HEK293 (cell line): ENCODE results near the gene PARS2.

ENCODE experiments used
- CTCF ChIA-PET: fragments of 350-600 bp; formaldehyde crosslinking; extraction: SDS; loops from one replicate; lab custom pipeline; 2021; ENCODE audit warnings: antibody characterized with exemption; lab: Yijun Ruan, JAX
- POLR2A ChIA-PET: fragments of 300-600 bp; formaldehyde crosslinking; extraction: SDS; loops from one replicate; lab custom pipeline; 2020; ENCODE audit warnings: antibody characterized with exemption, inconsistent platforms; lab: Yijun Ruan, JAX
- H3K27ac ChIP-seq: fragments of 200-500 bp; sonication (Bioruptor generic); 2 replicates; pipeline ENCODE4 v1.5.1; 2014; ENCODE audit warnings: low read depth, low read length, control low read depth, inconsistent platforms; ENCODE audit errors: extremely low read depth
- H3K36me3 ChIP-seq, 2 experiments: fragments of 200-500 bp in 1 of 2; sonication (Bioruptor generic) in 1 of 2; 1 replicate in 1 of 2; 2 replicates in 1 of 2; pipeline ENCODE4 v1.5.1; 2014 to 2017; ENCODE audit warnings: inconsistent platforms in 2 of 2, low read length in 2 of 2; ENCODE audit not compliant: control insufficient read depth in 2 of 2, insufficient read depth in 1 of 2
- H3K4me1 ChIP-seq: fragments of 200-500 bp; sonication (Bioruptor generic); 2 replicates; pipeline ENCODE4 v1.5.1; 2014; ENCODE audit warnings: mild to moderate bottlenecking, low read length, inconsistent platforms; ENCODE audit not compliant: control insufficient read depth, insufficient read depth
- H3K4me3 ChIP-seq: 2 replicates; pipeline ENCODE4 v1.5.1; 2011; ENCODE audit warnings: low read depth, mild to moderate bottlenecking, control low read depth, low read length, moderate library complexity
- H3K9me3 ChIP-seq: fragments of 200-500 bp; sonication (Bioruptor generic); 2 replicates; pipeline ENCODE4 v1.5.1; 2014; ENCODE audit warnings: low read depth, low read length, inconsistent platforms; ENCODE audit not compliant: control insufficient read depth, insufficient read depth
- FEZF1 ChIP-seq: fragments of 450-650 bp; formaldehyde crosslinking; IDR thresholded peaks from 2 replicates; pipeline ENCODE4 v1.5.1; 2016; ENCODE audit warnings: missing biosample characterization, missing genetic modification characterization
- KLF16 ChIP-seq: fragments of 450-650 bp; formaldehyde crosslinking; IDR thresholded peaks from 2 replicates; pipeline ENCODE4 v1.5.1; 2017; ENCODE audit warnings: missing biosample characterization, missing genetic modification characterization
- PRDM1 ChIP-seq: fragments of 450-650 bp; formaldehyde crosslinking; IDR thresholded peaks from 2 replicates; pipeline ENCODE4; 2016; ENCODE audit warnings: missing biosample characterization, missing genetic modification characterization
- SCRT1 ChIP-seq: fragments of 450-650 bp; formaldehyde crosslinking; IDR thresholded peaks from 2 replicates; pipeline ENCODE4 v1.5.1; 2016; ENCODE audit warnings: missing biosample characterization, missing genetic modification characterization, borderline replicate concordance
- TRIM28 ChIP-seq: IDR thresholded peaks from 2 replicates; pipeline ENCODE4 v1.6.1; 2011; ENCODE audit warnings: low read length, control low read depth, borderline replicate concordance
- ZBTB17 ChIP-seq: fragments of 450-650 bp; formaldehyde crosslinking; IDR thresholded peaks from 2 replicates; pipeline ENCODE4 v1.5.1; 2016; ENCODE audit warnings: missing biosample characterization, missing genetic modification characterization
- ZFP41 ChIP-seq: fragments of 450-650 bp; formaldehyde crosslinking; IDR thresholded peaks from 2 replicates; pipeline ENCODE4 v1.5.1; 2016; ENCODE audit warnings: missing biosample characterization, missing genetic modification characterization, borderline replicate concordance
- ZNF175 ChIP-seq: fragments of 450-650 bp; formaldehyde crosslinking; IDR thresholded peaks from 2 replicates; pipeline ENCODE4 v1.5.1; 2016; ENCODE audit warnings: missing biosample characterization, missing genetic modification characterization
- ZNF23 ChIP-seq: fragments of 450-650 bp; formaldehyde crosslinking; IDR thresholded peaks from 2 replicates; pipeline ENCODE4 v1.5.1; 2016; ENCODE audit warnings: missing biosample characterization, missing genetic modification characterization, borderline replicate concordance
- ZNF274 ChIP-seq, 2 experiments: fragments of 200-500 bp in 1 of 2; fragments of 450-650 bp in 1 of 2; sonication (Bioruptor generic) in 1 of 2; formaldehyde crosslinking in 1 of 2; IDR thresholded peaks; 2 replicates each; pipeline versions ENCODE4 v1.5.1 to v1.6.1; 2014 to 2016; ENCODE audit warnings: borderline replicate concordance in 1 of 2, inconsistent platforms in 1 of 2, low read length in 1 of 2, missing biosample characterization in 1 of 2, missing genetic modification characterization in 1 of 2
- ZNF426 ChIP-seq: fragments of 450-650 bp; formaldehyde crosslinking; IDR thresholded peaks from 2 replicates; pipeline ENCODE4 v1.5.1; 2017; ENCODE audit warnings: missing biosample characterization, missing genetic modification characterization, mild to moderate bottlenecking, inconsistent platforms, moderate library complexity
- ZNF501 ChIP-seq: fragments of 450-650 bp; formaldehyde crosslinking; IDR thresholded peaks from 2 replicates; pipeline ENCODE4 v1.5.1; 2016; ENCODE audit warnings: missing biosample characterization, missing genetic modification characterization
- ZNF514 ChIP-seq: fragments of 450-650 bp; formaldehyde crosslinking; IDR thresholded peaks from 2 replicates; pipeline ENCODE4 v1.5.1; 2016; ENCODE audit warnings: missing biosample characterization, missing genetic modification characterization
- TF ChIP-seq, protein P1 (sequence below): fragments of 450-650 bp; formaldehyde crosslinking; IDR thresholded peaks from 2 replicates; pipeline ENCODE4 v1.5.1; 2016; ENCODE audit warnings: missing biosample characterization, missing genetic modification characterization
- TF ChIP-seq, protein P2 (sequence below): fragments of 450-650 bp; formaldehyde crosslinking; IDR thresholded peaks from 2 replicates; pipeline ENCODE4 v1.5.1; 2016; ENCODE audit warnings: missing biosample characterization, missing genetic modification characterization
- TF ChIP-seq, protein P3 (sequence below): fragments of 450-650 bp; IDR thresholded peaks from 2 replicates; pipeline ENCODE4 v1.5.1; 2018; ENCODE audit warnings: missing biosample characterization, mild to moderate bottlenecking, missing genetic modification characterization
- TF ChIP-seq, protein P4 (sequence below): sonication (generic); formaldehyde crosslinking; IDR thresholded peaks from 2 replicates; pipeline ENCODE4 v1.8.1; 2022; ENCODE audit warnings: mild to moderate bottlenecking, moderate library complexity, missing genetic modification reagents
- TF ChIP-seq, protein P5 (sequence below): fragments of 450-650 bp; formaldehyde crosslinking; IDR thresholded peaks from 2 replicates; pipeline ENCODE4 v1.5.1; 2016; ENCODE audit warnings: missing biosample characterization, missing genetic modification characterization
- TF ChIP-seq, protein P6 (sequence below): fragments of 450-650 bp; formaldehyde crosslinking; IDR thresholded peaks from 2 replicates; pipeline ENCODE4 v1.5.1; 2016; ENCODE audit warnings: missing biosample characterization, missing genetic modification characterization

PARS2 gene

DNA sequence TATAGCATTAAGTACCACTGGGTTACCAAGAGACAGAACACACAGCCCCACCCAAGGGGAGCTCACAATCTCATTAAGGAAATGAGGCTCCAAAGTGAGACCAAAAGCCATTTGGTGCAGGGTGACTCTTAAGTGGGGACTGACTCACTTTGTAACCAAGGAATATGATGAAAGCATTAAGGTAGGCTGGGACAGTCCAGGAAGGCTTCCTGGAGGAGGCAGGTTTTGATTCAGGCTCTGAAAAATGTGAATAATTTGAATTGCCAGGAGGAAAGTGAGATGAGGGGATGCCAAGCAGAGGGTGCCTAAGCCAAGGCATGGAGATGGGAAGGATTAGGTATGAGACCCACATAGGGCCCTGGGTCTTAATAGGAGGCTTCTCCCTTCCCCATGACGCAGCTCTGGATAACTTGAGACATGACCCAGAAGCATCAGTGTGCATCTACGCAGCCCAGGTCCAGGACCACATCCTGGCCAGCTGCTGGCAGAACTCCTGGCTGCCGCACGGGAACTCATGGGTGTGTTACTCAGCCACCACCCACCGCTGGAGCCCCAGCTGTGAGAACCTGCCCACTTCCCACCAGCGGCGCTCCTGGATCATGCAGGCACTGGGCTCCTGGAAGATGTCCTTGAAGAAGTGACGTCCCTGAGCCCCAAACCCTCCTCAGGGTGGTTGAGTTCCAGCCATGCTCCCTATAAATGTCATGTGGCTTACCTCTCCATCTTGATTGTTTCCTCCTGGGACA is 54.6 kb downstream of the PARS2 start:
- H3K27ac ChIP-seq, result no peak overlapping the region
- no peak overlapping the region for H3K4me3 ChIP-seq
- TF ChIP-seq ZNF514 (tag by site-specific recombination) (no peak), ZBTB17 (tag by site-specific recombination) (no peak), KLF16 (no peak)
- TF ChIP-seq, protein P1, sequence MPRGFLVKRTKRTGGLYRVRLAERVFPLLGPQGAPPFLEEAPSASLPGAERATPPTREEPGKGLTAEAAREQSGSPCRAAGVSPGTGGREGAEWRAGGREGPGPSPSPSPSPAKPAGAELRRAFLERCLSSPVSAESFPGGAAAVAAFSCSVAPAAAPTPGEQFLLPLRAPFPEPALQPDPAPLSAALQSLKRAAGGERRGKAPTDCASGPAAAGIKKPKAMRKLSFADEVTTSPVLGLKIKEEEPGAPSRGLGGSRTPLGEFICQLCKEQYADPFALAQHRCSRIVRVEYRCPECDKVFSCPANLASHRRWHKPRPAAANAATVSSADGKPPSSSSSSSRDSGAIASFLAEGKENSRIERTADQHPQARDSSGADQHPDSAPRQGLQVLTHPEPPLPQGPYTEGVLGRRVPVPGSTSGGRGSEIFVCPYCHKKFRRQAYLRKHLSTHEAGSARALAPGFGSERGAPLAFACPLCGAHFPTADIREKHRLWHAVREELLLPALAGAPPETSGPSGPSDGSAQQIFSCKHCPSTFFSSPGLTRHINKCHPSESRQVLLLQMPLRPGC (tag by site-specific recombination), result no peak
- CTCF ChIA-PET, result no interaction called here
- H3K9me3 ChIP-seq, result no peaks in the 10 kb centered on the region
- H3K4me1 ChIP-seq, result no peaks in the 10 kb centered on the region
- no peaks in the 10 kb centered on the region for H3K36me3 ChIP-seq
- POLR2A ChIA-PET, result no interaction called here

DNA sequence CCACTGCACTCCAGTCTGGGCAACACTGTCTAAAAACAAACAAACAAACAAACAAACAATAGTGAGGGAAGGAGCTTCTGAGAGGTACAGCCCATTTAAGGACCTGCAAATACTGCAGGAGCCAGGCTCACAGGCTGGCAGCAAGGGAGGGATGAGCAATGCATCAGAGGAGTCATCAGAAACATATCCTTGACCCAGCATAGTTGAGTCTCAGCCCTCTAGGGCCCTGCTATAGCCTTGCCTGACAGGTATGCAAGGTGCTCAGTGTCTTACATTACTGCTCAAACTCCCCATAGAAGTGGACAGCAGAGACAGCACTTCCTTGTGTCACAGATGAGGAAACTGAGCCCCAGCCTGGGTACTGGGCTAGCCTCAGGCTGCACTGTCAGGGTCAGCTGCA is 55.9 kb downstream of the PARS2 start:
- ChIA-PET POLR2A (no interaction called here), CTCF (no interaction called here)
- Histone ChIP-seq H3K9me3 (no peaks in the 10 kb centered on the region), H3K36me3 (no peaks in the 10 kb centered on the region), H3K27ac (no peak overlapping the region), H3K4me1 (no peaks in the 10 kb centered on the region), H3K4me3 (no peak overlapping the region)
- TF ChIP-seq ZNF501, result no peak
- TF ChIP-seq FEZF1, result no peak
- TF ChIP-seq, protein P2, sequence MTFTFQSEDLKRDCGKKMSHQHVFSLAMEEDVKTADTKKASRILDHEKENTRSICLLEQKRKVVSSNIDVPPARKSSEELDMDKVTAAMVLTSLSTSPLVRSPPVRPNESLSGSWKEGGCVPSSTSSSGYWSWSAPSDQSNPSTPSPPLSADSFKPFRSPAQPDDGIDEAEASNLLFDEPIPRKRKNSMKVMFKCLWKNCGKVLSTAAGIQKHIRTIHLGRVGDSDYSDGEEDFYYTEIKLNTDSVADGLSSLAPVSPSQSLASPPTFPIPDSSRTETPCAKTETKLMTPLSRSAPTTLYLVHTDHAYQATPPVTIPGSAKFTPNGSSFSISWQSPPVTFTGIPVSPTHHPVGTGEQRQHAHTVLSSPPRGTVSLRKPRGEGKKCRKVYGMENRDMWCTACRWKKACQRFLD, result no peak
- no peak for TF ChIP-seq TRIM28
- no peak for TF ChIP-seq ZNF23 (tag by site-specific recombination)
- TF ChIP-seq, protein P3, sequence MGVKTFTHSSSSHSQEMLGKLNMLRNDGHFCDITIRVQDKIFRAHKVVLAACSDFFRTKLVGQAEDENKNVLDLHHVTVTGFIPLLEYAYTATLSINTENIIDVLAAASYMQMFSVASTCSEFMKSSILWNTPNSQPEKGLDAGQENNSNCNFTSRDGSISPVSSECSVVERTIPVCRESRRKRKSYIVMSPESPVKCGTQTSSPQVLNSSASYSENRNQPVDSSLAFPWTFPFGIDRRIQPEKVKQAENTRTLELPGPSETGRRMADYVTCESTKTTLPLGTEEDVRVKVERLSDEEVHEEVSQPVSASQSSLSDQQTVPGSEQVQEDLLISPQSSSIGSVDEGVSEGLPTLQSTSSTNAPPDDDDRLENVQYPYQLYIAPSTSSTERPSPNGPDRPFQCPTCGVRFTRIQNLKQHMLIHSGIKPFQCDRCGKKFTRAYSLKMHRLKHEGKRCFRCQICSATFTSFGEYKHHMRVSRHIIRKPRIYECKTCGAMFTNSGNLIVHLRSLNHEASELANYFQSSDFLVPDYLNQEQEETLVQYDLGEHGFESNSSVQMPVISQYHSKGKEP, result no peak
- TF ChIP-seq, protein P4, sequence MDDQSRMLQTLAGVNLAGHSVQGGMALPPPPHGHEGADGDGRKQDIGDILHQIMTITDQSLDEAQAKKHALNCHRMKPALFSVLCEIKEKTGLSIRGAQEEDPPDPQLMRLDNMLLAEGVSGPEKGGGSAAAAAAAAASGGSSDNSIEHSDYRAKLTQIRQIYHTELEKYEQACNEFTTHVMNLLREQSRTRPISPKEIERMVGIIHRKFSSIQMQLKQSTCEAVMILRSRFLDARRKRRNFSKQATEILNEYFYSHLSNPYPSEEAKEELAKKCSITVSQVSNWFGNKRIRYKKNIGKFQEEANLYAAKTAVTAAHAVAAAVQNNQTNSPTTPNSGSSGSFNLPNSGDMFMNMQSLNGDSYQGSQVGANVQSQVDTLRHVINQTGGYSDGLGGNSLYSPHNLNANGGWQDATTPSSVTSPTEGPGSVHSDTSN (CRISPR knock-in tag), result no peak
- no peak for TF ChIP-seq PRDM1
- TF ChIP-seq ZFP41 (tag by site-specific recombination), result no peak
- no peak for TF ChIP-seq ZNF175 (tag by site-specific recombination)
- TF ChIP-seq, protein P5, sequence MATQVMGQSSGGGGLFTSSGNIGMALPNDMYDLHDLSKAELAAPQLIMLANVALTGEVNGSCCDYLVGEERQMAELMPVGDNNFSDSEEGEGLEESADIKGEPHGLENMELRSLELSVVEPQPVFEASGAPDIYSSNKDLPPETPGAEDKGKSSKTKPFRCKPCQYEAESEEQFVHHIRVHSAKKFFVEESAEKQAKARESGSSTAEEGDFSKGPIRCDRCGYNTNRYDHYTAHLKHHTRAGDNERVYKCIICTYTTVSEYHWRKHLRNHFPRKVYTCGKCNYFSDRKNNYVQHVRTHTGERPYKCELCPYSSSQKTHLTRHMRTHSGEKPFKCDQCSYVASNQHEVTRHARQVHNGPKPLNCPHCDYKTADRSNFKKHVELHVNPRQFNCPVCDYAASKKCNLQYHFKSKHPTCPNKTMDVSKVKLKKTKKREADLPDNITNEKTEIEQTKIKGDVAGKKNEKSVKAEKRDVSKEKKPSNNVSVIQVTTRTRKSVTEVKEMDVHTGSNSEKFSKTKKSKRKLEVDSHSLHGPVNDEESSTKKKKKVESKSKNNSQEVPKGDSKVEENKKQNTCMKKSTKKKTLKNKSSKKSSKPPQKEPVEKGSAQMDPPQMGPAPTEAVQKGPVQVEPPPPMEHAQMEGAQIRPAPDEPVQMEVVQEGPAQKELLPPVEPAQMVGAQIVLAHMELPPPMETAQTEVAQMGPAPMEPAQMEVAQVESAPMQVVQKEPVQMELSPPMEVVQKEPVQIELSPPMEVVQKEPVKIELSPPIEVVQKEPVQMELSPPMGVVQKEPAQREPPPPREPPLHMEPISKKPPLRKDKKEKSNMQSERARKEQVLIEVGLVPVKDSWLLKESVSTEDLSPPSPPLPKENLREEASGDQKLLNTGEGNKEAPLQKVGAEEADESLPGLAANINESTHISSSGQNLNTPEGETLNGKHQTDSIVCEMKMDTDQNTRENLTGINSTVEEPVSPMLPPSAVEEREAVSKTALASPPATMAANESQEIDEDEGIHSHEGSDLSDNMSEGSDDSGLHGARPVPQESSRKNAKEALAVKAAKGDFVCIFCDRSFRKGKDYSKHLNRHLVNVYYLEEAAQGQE (tag by site-specific recombination), result no peak
- TF ChIP-seq SCRT1 (tag by site-specific recombination), result no peak
- TF ChIP-seq ZNF426 (tag by site-specific recombination), result no peak
- TF ChIP-seq ZNF274 (IDR thresholded peaks at IDR 0.05; ENCODE audit: low read length), result no peak
- no peak for TF ChIP-seq ZNF274 (tag by site-specific recombination; IDR thresholded peaks at IDR 0.05; ENCODE audit: borderline replicate concordance)
- TF ChIP-seq, protein P6, sequence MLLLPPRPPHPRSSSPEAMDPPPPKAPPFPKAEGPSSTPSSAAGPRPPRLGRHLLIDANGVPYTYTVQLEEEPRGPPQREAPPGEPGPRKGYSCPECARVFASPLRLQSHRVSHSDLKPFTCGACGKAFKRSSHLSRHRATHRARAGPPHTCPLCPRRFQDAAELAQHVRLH (tag by site-specific recombination), result no peak
